GM12865 (cell line): ENCODE data around the gene WDR47.
A peak's percentile ranks its signal among the peaks of the same experiment; 100 is the strongest.
"Not testable (repeated sequence)": the region's sequence is repeated elsewhere in the genome, so short reads cannot be mapped to it uniquely, and the experiment has no call there.

Experiments used
- DNase-seq: peaks from one replicate; pipeline ENCODE4 v3.0.0; 2010; ENCODE audit warnings: low read depth
- H3K4me3 ChIP-seq: 2 replicates; pipeline ENCODE4 v1.5.1; 2011; ENCODE audit warnings: mild to moderate bottlenecking, low read depth, low read length, control low read depth
- CTCF ChIP-seq: IDR thresholded peaks from 2 replicates; pipeline ENCODE4 v1.5.1; 2011; ENCODE audit warnings: low read length, control low read depth, low read depth, inconsistent platforms; ENCODE audit not compliant: insufficient read depth; ENCODE audit errors: missing control alignments

The WDR47 gene

DNA sequence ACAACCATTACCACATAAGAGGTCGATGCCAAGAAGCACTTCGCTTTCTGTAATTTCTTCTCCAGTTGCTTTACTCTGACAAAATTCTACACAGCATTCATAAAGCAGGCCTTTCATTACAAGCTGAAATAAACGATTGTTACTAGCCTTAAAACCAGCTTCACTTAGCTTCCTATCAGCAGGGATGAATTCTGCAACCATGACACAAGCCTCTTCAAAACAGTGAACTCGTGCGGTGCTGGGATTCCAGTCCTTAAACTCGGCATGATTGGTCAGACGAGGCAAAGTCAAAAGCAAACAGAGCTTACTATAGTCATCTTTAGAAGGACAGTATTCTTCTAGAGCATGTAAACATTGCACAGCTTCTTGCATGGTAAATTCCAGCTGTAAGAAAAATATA, 30.6 kb downstream of the WDR47 start:
- DNase-seq = no peak
- TF ChIP-seq CTCF = no peak
- H3K4me3 ChIP-seq = no peak overlapping the region

GRCh38 chr1:108996622-108997021, 45.3 kb downstream of the WDR47 start:
- H3K4me3 ChIP-seq = not testable (repeated sequence)
- DNase-seq = peak; percentile 38

GRCh38 chr1:108983114-108983513, 58.8 kb downstream of the WDR47 start:
- H3K4me3 ChIP-seq = no peak overlapping the region
- DNase-seq = no peak
- no peak for TF ChIP-seq CTCF

- no peak overlapping the region for H3K4me3 ChIP-seq
- TF ChIP-seq CTCF = no peak
- DNase-seq = no peak
Measured at GRCh38 chr1:108976658-108977057, 65.2 kb downstream of the WDR47 start.

DNA sequence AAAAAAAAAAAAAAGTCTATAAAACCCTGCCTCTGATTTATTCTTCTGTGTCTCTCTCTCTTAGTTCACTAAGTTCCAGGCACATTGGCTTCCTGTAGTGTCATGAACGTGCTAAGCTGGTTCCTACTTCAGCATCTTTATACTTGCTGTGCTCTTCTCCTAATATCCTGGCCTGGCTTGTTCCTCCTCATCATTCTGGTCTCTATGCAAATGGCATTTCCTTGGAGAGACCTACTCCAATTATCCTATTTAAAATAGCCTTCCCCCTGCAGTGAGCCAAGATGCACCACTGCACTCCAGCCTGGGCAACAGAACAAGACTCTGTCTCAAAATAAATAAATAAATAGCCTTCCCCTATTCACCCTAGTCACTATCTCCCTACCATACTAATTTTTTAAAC, 69.0 kb downstream of the WDR47 start:
- no peak for DNase-seq
- TF ChIP-seq CTCF = no peak

GRCh38 chr1:108969346-108969745, 72.6 kb downstream of the WDR47 start:
- no peak for TF ChIP-seq CTCF
- no peak overlapping the region for H3K4me3 ChIP-seq
- no peak for DNase-seq

More for the DNA sequence above, 69.0 kb downstream of the WDR47 start:
- H3K4me3 ChIP-seq = no peak overlapping the region

- no peak for TF ChIP-seq CTCF
- peak within 1 kb of the TSS; percentile 65 for H3K4me3 ChIP-seq
- DNase-seq = peak; percentile 97
Measured at GRCh38 chr1:108963052-108963686, 78.7 kb downstream of the WDR47 start, which contains the start of gene CLCC1. Gene CLCC1 (minus strand): TSS chr1:108963484. CDS start chr1:108950437, 13,047 bp downstream.

DNA sequence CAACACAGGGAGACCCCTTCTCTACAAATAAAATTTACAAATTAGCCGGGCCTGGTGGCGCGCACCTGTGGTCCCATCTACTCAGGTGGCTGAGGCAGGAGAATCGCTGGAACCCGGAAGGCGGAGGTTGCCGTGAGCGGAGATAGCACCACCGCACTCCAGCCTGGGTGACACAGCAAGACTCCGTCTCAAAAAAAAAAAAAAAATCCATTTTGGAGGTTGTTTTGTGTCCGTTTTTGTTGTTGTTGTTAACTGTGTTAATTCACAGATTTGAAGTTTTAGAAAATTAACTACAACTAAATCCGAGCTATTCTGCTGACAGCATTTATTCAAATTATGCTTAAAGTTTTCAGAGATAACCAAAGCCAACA, 79.2 kb downstream of the WDR47 start:
- no peak for TF ChIP-seq CTCF
- peak overlapping the region; percentile 65 for H3K4me3 ChIP-seq
- DNase-seq = peak; percentile 62
